ENCODE data around the gene PPP6R2.

PPP6R2 gene

GRCh38 chr22:50469377-50470305 is 126.5 kb downstream of the PPP6R2 start:
- DNase-seq, result peak in 28 of 42 donors; percentile 27 to 78 (median 48)
- intact Hi-C loops (cut with DNase I), result no loop called here

DNA sequence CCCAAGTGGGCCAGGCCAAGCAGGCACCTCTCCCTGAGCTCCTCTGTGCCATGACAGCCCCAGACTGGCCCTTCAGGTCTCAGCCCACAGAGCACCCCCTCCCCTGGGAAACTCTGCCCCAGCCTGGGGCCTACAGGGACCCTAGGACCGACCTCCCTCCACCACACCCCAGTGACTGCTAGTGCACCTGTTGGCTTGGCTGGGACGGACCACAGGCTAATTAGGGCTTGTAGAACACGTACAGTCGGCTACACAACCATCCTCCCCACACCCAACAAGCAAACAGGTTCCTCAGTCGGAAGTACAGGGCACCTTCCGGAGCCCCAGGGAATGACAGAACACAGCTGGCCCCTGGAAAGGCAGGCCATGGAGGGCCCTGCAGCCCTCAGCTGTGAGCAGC is 127.4 kb downstream of the PPP6R2 start:
- intact Hi-C loops (cut with DNase I), result no loop called here
- no peak for DNase-seq

DNA sequence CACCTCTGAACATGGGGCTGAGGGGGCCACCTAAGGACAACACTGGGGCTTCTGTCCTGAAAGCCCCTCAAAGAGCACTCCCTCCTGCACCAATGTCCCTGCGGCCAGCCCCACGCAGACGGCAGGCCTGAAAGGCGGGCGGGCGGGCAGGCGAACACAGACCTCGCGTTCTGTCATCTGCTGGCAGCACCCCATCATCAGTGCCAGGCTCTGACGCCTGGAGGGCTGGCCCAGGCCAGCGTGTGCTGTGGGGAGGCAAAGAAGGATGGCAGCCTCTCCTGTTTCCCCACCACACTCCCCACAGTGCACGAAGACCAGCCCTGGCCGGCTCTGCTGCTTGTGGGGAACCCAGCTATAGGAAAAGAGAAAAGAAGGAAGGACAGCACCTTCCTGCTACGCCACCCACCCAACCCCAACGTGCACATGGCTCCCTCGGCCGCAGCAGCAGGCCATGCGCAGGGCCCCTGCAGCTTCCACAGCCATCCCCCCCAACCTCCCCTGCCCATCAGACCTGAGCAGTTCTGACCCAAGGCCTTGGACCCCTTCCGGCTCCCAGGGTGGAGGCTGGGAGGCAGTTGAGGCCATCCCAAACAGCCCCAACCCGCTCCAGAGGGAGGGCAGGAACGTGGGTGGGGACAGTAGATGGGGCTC is 128.2 kb downstream of the PPP6R2 start:
- peak; percentile 45 to 87 (median 74) for DNase-seq

GRCh38 chr22:50471962-50472361 is 128.8 kb downstream of the PPP6R2 start:
- intact Hi-C loops (cut with DNase I), result no loop called here
- DNase-seq, result no peak

More for the DNA sequence above, 128.2 kb downstream of the PPP6R2 start:
- intact Hi-C loops (cut with DNase I), result no loop called here

GRCh38 chr22:50473088-50473487 is 130.0 kb downstream of the PPP6R2 start:
- intact Hi-C loops (cut with DNase I), result no loop called here

DNA sequence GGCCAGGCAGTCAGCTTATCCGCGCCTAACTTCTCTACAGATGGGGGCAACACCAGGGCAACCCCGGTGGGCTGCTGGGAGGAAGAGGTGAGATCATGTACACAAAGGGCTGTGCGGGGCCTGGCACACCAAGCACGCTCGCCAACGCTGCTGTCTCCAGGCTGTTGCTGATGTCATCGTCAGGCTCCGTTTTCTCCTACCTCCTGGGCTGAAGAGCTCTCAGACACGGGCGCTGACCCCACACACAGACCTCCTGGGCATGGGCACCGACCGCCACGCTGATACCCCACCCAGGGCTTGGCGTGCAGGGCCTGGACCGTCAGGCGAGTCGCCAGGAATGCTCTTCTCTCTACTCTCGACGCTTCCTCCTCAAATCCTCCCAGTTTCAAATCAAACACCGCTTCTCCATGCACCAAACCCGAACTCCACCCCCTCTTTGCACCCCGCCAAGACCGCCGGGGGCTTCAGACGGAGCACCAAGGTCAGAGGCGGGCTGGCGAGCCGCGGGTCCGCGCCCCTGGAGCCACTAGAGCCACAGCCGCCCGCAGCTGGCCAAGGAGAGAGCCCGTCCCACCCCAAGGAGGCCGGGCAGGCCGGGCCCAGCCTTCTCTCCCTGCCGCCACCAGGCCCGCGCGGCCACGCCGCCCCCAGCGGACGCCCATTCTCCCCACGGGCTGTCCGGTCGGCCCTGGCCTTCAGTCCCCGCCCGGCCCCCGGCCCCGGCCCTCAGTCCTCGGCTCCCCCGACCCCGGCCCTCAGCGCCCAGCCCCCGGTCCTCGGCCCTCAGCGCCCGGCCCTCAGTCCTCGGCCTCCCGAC is 130.9 kb downstream of the PPP6R2 start:
- intact Hi-C loops (cut with DNase I), result loop anchor here (2.0 kb wide), 1 partner anchor 33 kb away; the partner anchor contains the start of gene LMF2
- peak in 33 of 42 donors; percentile 11 to 62 (median 34) for DNase-seq

More at GRCh38 chr22:50473088-50473487, 130.0 kb downstream of the PPP6R2 start:
- no peak for DNase-seq

DNA sequence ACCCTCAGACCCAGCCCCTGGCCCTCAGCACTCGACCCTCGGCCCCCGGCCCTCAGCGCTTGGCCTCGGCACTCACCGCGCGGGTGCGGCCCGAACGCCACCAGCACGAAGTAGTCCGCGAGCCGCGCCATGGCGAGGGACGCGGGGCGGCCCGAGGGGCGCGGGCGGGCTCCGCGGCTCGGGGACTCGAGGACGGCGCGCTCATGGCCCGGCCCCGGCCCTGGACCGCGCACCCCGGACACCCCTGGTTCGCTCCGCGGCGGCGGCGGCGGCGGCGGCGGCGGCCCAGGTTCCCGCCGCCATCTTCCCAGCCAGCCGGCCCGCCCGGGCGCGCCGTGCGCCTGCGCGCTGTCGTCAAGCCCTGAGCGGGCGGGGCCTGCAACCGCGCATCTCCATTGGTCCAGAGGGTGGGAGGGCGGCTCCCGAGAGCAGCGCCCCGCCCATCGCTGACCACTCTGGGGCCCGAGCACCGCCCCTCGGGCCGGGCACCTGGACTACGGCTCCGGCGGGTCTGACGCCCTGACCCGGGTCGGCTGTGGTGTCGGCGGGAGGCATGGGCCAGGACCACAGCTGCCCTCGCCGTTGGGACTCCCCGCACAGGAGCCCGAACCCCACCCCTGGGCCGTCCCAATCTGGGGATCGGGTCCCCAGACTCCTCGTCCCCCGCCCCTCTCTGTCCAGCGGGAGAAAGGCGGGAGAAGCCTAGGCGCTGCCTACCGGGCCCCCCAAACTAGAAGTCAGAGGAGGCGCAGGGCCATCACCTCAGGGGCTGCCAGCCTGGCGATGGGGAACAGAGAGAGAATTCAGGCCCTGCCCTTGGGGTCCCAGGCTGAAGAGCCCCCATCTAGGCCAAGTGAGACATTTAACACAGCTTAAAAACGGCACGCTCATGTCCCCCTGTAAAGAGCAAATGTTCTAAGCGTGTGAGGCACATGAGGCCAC is 131.9 kb downstream of the PPP6R2 start, which contains the start of gene SBF1:
SBF1 (minus strand) TSS at position 326 of the 942 bp plus-strand sequence; CDS start at position 131, 195 bp downstream.
- DNase-seq, result peak; percentile 81 to 97 (median 94)
- intact Hi-C loops (cut with DNase I), result loop anchor here (2.0 kb wide), 1 partner anchor 32 kb away; the partner anchor contains the start of gene LMF2

DNA sequence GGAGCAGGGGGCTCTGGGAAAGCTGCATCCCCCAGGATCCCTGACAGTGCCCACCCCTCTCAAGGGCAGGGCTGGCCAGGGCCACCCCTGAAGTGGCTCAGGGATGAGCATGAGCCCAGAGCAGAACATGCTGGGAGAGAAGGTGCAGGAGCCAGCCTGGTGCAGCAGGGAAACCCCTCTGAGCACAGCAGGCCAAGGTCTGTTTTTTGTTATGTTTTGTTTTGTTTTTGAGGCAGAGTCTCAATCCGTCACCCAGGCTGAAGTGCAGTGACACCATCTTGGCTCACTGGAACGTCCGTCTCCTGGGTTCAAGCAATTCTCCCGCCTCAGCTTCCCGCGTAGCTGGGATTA is 132.5 kb downstream of the PPP6R2 start:
- intact Hi-C loops (cut with DNase I), result loop anchor here (2.0 kb wide), 1 partner anchor 31 kb away; the partner anchor contains the start of gene LMF2

DNA sequence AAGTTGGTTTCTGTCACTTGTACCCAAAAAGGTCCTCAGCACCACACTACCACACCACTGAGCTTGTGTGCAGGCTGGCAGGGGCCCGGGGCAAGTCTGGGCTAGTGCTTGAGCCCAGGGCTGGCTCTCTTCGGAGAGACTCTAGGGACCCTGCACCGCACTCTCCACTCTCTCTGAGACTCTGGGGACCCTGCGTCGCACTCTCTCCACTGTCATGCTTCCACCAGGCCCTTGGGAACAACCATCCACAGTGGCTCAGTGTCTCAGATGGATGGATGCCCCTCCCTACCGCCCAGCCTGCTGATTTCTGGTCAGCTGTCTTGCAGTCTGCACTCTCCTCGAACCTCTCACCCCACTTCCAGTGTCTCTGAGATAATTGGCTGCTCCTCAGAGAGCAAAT is 133.7 kb downstream of the PPP6R2 start:
- intact Hi-C loops (cut with DNase I), result no loop called here
- no peak for DNase-seq

More for the DNA sequence above, 132.5 kb downstream of the PPP6R2 start:
- DNase-seq, result no peak

DNA sequence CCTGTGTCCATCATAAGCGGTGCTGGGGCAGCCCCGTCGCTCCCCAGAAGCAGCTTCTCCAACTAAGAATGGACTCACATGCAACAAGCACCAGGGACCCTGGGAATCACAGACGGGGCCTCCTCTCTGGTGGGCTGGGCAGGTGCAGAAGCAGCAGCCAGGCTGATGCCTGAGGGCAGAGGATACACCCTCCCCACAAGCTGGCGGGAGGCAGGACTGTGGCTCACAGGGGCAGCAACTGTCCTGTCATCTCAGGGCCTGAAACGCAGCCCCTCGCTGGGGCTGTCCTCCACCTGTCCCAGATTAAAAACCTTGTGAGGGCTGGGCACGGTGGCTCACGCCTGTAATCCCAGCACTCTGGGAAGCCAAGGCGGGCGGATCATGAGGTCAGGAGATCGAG is 134.8 kb downstream of the PPP6R2 start:
- intact Hi-C loops (cut with DNase I), result no loop called here
- DNase-seq, result no peak

DNA sequence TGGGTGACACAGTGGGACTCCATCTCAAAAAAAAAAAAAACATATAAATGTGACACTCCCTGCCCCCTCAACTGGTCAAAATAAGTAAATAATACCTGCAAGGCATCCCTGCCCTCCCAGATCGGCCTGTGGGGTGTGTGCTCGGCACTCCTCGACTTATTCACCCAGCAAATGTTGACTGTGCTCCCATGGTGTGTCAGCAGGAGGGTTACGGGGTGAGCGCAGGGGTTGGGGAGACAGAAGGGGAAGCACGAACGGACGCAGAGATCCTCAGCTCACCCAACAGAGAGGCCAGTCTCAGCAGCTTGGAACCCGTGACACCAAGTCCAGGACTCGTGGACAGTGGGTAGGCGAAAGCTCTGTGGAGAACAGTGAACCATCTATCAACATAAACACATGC is 136.6 kb downstream of the PPP6R2 start:
- intact Hi-C loops (cut with DNase I), result no loop called here
- no peak for DNase-seq

- DNase-seq, result no peak
- intact Hi-C loops (cut with DNase I), result no loop called here
Observed at GRCh38 chr22:50481045-50481439, 137.9 kb downstream of the PPP6R2 start.

GRCh38 chr22:50481440-50482106 is 138.4 kb downstream of the PPP6R2 start, which contains the start of gene ADM2:
TSS of gene ADM2 (plus strand) at chr22:50481543. CDS start at chr22:50481848, 305 bp downstream.
- intact Hi-C loops (cut with DNase I), result no loop called here
- DNase-seq, result no peak

GRCh38 chr22:50482107-50483074 is 139.3 kb downstream of the PPP6R2 start:
- intact Hi-C loops (cut with DNase I), result no loop called here
- DNase-seq, result no peak

- intact Hi-C loops (cut with DNase I), result no loop called here
- DNase-seq, result no peak
Observed at GRCh38 chr22:50483106-50483505, 140.0 kb downstream of the PPP6R2 start.

DNA sequence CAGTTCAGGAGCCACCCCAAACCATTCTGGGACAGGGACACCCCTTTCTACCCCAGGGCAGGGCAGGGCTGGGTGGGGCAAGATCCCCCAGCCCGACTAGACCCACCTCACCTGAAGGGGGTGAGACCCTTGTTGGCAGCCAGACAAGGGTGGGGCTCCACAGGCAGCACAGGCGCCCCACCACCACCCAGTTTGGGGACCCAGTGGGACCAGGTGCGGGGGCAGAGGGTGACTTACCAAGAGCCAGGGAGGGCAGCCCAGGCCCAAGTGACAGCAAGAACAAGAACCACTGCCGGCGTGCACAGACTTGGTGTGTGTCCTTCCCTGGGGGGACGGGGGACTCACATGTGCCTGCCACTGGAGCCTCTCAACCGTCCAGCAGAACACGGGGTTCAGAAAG is 140.4 kb downstream of the PPP6R2 start:
- intact Hi-C loops (cut with DNase I), result no loop called here

More for the DNA sequence above, 140.4 kb downstream of the PPP6R2 start:
- no peak for DNase-seq

Measured in head of caudate nucleus (tissue), 42 donors.